ENCODE measurements around the gene HOXC6. TPM values are rescaled to one million over a fixed set of nuclear protein-coding genes. Genes with fewer than 3 reads are reported as not detected.

HOXC6 gene
- total RNA-seq, 2 donors from 2014 or later = not detected

DNA sequence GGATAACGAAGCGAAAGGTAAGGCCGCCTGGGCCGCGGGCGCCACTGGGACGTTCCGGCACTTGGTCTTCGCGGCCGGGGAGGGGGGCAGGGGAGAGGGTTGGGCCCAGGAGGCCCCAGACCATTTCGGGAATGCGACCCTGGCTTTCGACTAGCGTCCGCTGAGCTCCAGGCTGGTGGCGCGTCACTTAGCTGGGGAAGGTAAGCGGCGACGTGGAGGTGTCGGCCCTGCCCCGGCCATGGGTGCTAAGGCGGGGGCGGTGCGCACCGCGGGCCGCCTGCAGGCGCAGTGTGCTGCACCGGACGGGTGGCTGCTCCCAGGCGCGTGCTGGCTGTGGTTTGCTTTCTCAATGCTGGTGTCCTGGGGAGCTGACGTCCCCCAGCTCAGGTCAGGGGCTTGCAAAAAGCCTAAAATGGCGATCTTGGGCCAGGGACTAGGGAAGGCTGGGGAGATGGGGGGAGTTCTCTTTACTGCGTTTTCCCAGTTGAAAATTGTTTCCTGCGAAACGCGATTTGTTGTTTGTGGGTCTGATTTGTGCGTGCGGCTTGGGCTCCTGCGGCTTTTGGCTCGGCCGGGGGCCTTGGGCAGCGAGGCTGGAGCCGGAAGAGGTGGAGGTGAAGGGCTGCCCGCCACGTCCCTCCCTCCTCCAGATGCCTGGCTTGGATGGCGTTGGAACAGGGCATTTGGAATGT lies 42.1 kb upstream of the HOXC6 start:
- H3K4me3 Mint-ChIP-seq = peak overlapping the region; percentile 82
- DNase-seq (no peak), ATAC-seq (no peak)
- peaks cover 4% of the 10 kb centered on the region for H3K36me3 Mint-ChIP-seq (ENCODE audit: low read depth)
- H3K9me3 ChIP-seq (ENCODE audit: control insufficient read depth, low read length, poor library complexity, severe bottlenecking) = no peaks in the 10 kb centered on the region
- H3K4me1 Mint-ChIP-seq = peaks cover 42% of the 10 kb centered on the region
- H3K27ac Mint-ChIP-seq = peak overlapping the region; percentile 80
- H3K27me3 Mint-ChIP-seq = peaks cover 91% of the 10 kb centered on the region

DNA sequence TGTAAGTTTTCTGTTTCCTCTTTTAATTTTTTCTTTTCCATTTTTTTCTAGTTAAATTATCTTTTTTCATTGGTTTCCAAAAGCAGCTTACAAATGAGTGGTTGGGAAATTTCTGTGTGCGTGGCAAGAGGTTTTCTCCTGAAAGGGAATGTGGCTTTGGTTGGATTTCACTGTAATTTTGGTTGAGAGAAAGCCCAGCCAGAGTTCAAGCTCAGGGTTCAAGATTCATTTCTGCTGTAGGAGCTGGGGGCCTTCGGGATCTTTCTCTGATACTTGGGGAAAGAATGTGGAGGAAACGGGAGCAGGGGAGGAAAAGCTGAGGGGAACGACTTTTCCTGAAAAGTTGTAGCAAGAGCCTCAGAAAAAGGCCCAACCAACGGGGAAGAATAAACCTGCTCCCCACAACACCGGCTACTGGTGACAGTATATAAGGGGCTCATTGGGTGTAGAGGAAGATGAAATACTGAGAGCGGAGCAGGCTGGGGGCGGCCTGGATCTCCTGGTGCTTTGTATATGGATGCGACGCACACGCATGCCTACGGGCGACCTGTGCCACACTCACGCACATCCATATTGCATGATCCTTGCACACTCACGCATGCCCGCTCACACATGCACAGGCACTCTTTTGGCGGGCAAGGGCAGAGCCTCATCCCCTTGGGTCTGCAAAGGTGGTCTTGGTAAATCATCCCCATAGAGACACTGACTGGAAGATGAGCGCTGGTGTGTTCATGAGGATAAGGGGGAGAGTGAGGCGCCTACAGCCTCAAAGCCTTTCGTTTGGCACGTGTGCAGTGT lies 41.4 kb upstream of the HOXC6 start:
- Mint-ChIP-seq H3K4me1 (peaks cover 43% of the 10 kb centered on the region), H3K36me3 (ENCODE audit: low read depth) (peaks cover 4% of the 10 kb centered on the region), H3K27me3 (peaks cover 91% of the 10 kb centered on the region), H3K27ac (peak overlapping the region; percentile 53), H3K4me3 (peak overlapping the region; percentile 7)
- H3K9me3 ChIP-seq (ENCODE audit: control insufficient read depth, low read length, poor library complexity, severe bottlenecking) = no peaks in the 10 kb centered on the region
- DNase-seq (no peak), ATAC-seq (no peak)

DNA sequence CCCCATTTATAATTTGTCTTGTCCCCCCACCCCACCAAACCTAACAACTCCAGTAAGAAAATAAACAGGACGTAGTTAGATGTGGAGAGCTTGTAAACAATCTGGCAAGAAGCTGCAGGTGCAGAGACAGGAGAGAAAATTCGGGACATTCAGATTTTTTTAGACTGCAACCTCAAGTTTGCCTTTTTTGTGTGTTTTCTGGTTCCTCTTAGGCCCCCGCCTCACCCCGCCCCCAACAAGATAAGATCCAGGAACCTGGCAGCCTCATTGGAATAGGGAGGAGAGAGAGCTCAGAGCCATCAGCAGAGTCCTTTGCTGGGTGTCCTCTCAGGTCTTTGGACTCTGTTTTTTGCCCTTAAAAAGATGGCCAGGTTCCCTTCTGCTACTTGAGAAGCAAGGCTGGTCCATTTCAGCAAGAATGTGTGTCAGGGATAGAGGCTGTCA lies 40.4 kb upstream of the HOXC6 start:
- H3K36me3 Mint-ChIP-seq (ENCODE audit: low read depth) = peaks cover 4% of the 10 kb centered on the region
- no peak for DNase-seq
- H3K4me3 Mint-ChIP-seq = no peak overlapping the region
- H3K27me3 Mint-ChIP-seq = peaks cover 90% of the 10 kb centered on the region
- no peak overlapping the region for H3K27ac Mint-ChIP-seq
- H3K4me1 Mint-ChIP-seq = peaks cover 43% of the 10 kb centered on the region
- ATAC-seq = no peak
- no peaks in the 10 kb centered on the region for H3K9me3 ChIP-seq (ENCODE audit: control insufficient read depth, low read length, poor library complexity, severe bottlenecking)

DNA sequence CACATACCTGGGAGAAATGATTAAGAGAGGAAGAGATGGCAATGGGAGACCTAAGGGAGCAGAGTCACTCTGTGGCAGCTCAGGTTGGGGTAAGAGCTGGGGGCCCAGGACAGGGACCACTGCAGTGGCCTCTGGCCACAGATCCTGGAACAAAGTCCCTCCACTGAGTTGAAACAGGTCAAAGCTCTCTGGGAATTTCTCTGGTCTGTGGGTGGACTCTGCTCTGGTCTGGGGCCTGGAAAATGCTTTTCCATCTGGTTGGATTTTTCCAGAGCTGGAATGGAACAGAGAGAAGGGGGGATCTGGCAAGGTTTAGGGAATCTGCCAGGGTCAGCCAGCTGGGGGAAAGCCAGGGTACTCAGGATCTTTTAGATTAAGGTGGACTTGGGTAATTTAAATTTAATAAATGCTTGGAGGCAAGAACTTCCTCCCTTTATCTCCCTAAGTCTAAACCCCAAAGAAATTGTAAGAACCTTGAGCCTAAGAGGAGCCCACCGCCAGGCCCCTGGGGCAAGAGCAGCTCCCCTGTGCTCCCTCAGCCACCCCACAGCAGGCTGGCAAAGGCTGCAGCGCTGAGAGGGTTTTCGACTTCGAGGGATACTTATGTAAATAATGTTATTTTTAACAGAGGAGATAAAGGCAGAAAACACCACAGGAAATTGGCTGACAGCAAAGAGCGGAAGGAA lies 39.6 kb upstream of the HOXC6 start:
- peaks cover 89% of the 10 kb centered on the region for H3K27me3 Mint-ChIP-seq
- peaks cover 4% of the 10 kb centered on the region for H3K36me3 Mint-ChIP-seq (ENCODE audit: low read depth)
- no peak overlapping the region for H3K27ac Mint-ChIP-seq
- H3K4me1 Mint-ChIP-seq = peaks cover 43% of the 10 kb centered on the region
- H3K4me3 Mint-ChIP-seq = peak overlapping the region; percentile 55
- no peaks in the 10 kb centered on the region for H3K9me3 ChIP-seq (ENCODE audit: control insufficient read depth, low read length, poor library complexity, severe bottlenecking)
- DNase-seq = no peak
- no peak for ATAC-seq

DNA sequence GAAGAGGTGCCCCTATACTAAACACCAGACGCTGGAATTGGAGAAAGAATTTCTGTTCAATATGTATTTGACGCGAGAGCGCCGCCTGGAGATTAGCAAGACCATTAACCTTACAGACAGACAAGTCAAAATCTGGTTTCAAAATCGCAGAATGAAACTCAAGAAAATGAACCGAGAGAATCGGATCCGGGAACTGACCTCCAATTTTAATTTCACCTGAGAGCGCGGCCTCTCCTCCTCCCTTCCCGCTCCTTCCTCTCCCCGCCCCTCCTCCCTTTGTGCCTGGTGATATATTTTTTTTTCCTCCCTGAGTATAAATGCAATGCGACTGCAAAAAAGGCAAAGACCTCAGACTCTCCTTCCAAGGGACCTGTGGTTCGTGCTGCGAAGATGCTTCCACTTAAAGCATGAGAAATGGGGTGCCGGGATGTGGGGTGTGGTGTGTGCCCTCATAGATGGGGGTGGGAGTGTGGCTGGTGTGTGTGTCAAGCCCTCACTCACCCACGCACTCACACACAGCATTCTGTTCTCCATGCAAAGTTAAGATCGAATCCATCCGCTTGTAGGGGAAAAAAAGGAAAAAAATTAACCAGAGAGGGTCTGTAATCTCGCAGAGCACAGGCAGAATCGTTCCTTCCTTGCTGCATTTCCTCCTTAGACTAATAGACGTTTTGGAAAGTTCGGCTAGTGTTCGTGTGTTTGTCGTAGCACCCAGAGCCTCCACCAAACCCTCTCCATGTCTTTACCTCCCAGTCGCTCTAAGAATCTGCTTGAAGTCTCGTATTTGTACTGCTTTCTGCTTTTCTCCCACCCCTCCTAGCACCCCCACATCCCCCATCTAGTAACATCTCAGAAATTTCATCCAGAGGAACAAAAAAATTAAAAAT lies 38.8 kb upstream of the HOXC6 start:
- Mint-ChIP-seq H3K27me3 (peaks cover 90% of the 10 kb centered on the region), H3K27ac (peak overlapping the region; percentile 77), H3K4me1 (peaks cover 45% of the 10 kb centered on the region), H3K36me3 (ENCODE audit: low read depth) (peaks cover 4% of the 10 kb centered on the region), H3K4me3 (peak overlapping the region; percentile 55)
- H3K9me3 ChIP-seq (ENCODE audit: control insufficient read depth, low read length, poor library complexity, severe bottlenecking) = no peaks in the 10 kb centered on the region
- DNase-seq = no peak
- ATAC-seq = no peak

DNA sequence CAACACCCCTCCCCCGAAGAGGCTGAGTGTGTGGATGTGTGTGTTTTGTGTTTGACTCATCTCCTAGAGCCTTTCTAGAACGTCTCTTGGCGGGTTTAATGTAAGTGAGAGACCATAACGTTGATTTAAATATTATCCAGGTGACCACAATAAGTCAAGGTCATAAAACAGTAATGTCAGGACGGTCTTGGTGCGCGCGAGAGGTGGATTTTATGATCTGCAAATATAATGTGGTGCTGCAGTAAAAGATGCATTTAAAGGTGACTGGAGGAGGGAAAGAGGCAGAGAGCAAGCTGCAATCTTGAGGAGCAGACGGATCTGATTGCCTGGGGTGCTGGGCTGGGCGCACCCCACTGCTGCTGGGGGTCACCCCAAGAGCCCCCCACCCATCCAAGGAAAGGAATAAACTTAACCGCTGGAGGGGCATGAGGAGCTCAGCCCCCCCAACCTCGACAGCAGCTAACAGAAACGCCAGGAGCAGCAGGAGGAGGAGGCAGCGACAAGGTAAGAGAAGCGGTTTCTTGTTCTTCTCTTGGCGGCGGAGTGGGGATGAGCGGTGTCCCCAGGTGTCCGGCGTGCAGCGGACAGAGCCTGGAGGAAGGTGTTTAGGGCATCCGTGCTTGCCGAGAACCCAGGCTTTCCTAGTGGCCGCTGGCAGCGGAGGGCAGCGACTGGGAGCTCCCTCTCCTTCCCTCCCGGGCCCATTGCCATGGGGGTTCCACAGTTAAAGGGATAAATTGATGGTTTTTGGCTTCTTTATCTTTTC lies 37.7 kb upstream of the HOXC6 start:
- Mint-ChIP-seq H3K4me3 (peak overlapping the region; percentile 71), H3K4me1 (peaks cover 42% of the 10 kb centered on the region), H3K27me3 (peaks cover 94% of the 10 kb centered on the region), H3K36me3 (ENCODE audit: low read depth) (peaks cover 4% of the 10 kb centered on the region), H3K27ac (peak overlapping the region; percentile 77)
- ATAC-seq (no peak), DNase-seq (no peak)
- no peaks in the 10 kb centered on the region for H3K9me3 ChIP-seq (ENCODE audit: control insufficient read depth, low read length, poor library complexity, severe bottlenecking)

DNA sequence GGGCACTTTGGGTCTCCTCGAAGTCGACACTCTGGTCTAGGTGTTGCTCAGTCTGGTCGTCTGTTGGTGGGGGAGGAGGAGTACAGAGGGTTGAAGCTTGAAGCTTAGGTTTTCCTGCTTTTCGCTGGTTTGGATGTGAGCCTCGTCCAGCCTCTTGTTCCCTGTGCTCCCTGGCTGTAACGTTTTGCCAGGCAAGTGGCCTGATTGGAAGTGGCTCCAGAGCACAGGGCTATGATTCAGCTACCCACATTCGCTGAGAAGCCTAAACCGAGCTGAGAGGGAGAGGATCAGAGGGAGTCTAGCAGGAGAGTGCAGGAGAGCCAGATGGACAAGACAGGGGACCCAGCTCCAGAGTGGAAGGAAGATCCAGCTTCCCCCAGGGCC lies 37.2 kb upstream of the HOXC6 start:
- no peak for ATAC-seq
- Mint-ChIP-seq H3K4me1 (peaks cover 45% of the 10 kb centered on the region), H3K4me3 (no peak overlapping the region), H3K36me3 (ENCODE audit: low read depth) (peaks cover 4% of the 10 kb centered on the region), H3K27me3 (peaks cover 96% of the 10 kb centered on the region), H3K27ac (no peak overlapping the region)
- no peaks in the 10 kb centered on the region for H3K9me3 ChIP-seq (ENCODE audit: control insufficient read depth, low read length, poor library complexity, severe bottlenecking)
- DNase-seq = no peak

DNA sequence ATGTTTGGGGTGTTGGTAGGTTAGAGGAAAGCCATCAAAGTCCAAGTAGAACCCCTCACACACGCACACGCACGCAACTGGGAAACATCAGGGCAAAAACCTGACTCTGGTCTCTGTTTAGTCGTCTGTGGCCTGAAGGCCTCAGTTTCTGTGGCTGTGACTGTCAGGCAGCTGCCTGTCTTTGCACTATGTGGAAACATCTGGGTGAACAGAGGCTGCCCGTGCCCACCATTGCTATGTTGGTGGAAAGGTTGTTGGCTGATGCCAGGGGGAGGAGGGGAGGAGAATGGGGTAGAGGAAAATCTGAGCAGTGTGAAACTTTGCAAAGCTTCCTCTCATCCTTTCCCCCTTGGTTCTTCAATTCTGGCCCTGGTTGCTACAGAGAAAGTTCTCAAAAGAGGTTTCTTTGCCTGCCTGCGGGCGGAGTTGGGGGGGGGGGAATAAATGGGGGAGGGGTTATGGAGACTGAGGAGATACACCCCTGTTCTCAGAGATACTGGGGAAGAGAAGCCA lies 35.8 kb upstream of the HOXC6 start:
- no peaks in the 10 kb centered on the region for H3K9me3 ChIP-seq (ENCODE audit: control insufficient read depth, low read length, poor library complexity, severe bottlenecking)
- Mint-ChIP-seq H3K4me1 (peaks cover 45% of the 10 kb centered on the region), H3K4me3 (no peak overlapping the region), H3K27me3 (peaks cover 94% of the 10 kb centered on the region), H3K36me3 (ENCODE audit: low read depth) (peaks cover 4% of the 10 kb centered on the region), H3K27ac (no peak overlapping the region)
- no peak for DNase-seq
- no peak for ATAC-seq

DNA sequence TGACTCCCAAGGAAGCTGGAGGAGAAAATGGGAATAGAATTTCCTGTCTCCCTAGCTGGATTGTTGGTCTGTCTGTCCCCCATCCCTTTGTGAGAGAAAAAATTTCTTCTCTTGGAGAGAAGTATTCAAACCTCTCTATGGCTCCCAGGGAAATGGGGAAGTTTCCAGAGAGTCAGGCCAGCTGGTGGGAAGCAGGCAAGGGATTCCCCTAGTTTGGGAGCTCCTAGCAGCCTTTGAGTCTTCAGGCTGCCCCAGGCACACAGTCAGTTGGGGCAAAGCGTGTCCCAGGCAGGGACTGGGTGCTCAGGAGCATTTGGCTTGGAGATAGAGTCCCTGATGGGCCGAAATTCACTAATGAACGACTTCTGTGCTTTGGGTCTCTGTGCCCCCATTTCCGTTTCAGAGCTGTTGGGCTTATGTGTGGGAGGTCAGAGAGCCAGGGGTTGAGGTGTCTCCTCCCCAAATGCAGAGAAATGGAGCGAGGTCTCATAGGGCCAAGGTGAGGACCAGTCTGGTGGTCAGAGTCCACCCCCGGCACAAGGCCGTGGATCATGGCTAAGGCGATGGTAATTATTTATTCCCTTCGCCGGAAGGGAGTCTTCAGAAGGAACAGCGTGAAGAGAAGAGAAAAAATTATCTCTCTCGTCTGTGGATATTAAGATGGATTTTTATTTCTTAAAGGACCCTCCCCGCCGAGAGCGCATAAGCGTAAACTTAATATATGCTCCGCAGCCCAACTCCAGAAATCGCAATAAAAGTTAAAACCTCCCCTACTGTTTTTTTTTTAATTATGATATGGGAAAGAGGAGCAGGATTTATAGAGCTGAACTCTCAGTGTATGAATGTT lies 34.9 kb upstream of the HOXC6 start:
- H3K27me3 Mint-ChIP-seq = peaks cover 94% of the 10 kb centered on the region
- H3K9me3 ChIP-seq (ENCODE audit: control insufficient read depth, low read length, poor library complexity, severe bottlenecking) = no peaks in the 10 kb centered on the region
- peaks cover 8% of the 10 kb centered on the region for H3K36me3 Mint-ChIP-seq (ENCODE audit: low read depth)
- peak overlapping the region; percentile 49 for H3K4me3 Mint-ChIP-seq
- peak overlapping the region; percentile 0 for H3K27ac Mint-ChIP-seq
- no peak for ATAC-seq
- peaks cover 46% of the 10 kb centered on the region for H3K4me1 Mint-ChIP-seq
- no peak for DNase-seq

DNA sequence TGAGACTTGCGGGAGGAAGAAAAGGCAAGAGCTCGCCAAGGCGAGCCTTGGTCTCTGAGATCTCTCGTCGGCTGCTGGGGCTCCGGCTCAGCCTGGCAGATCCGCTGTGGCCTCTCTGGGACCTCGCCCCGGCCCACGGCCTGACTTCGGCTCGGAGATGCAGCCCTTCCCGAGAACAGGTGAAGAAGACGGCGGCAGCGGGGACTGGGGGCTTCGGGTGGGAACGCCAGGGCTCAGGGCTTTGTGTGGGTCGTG lies 34.3 kb upstream of the HOXC6 start:
- Mint-ChIP-seq H3K27ac (peak overlapping the region; percentile 0), H3K36me3 (ENCODE audit: low read depth) (peaks cover 8% of the 10 kb centered on the region), H3K4me1 (peaks cover 45% of the 10 kb centered on the region), H3K4me3 (peak overlapping the region; percentile 49), H3K27me3 (peaks cover 94% of the 10 kb centered on the region)
- DNase-seq (no peak), ATAC-seq (no peak)
- no peaks in the 10 kb centered on the region for H3K9me3 ChIP-seq (ENCODE audit: control insufficient read depth, low read length, poor library complexity, severe bottlenecking)

DNA sequence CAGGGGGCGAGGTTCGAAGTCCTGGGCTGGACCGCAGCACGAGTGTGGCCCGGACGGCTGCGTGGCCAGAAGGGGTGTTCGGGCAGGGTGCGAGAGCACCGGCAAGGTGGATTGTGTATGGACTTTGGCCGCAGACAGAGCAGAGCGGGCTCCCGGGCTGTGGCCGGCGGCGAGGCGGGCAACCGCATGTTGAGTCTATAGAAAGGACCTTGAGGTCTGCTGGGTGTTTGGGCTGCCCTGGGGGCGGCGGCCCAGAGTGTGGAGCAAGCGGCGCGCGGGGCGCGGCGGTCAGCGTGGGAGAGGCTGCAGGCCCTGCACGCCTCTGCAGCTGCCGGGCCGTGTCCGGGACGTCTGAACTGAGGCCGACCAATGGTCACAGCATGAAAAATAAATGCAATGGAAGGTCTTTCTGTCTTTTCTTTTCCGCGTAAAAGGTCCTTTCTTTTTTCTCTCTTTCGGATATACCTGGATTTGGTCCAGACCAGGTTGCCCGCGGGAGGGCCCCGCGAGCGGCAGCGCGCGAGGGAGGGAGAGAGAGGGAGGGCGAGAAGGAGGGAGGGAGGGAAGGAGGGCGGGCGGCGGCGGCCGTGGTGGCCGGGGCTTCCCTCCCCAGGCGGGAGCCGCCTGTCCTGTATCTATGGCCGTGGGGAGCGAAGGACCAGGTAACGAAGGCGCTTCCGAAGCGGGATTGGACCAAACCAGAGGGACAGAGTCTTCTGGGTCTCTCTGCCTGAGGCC lies 33.8 kb upstream of the HOXC6 start:
- no peaks in the 10 kb centered on the region for H3K9me3 ChIP-seq (ENCODE audit: control insufficient read depth, low read length, poor library complexity, severe bottlenecking)
- Mint-ChIP-seq H3K27me3 (peaks cover 92% of the 10 kb centered on the region), H3K36me3 (ENCODE audit: low read depth) (peaks cover 8% of the 10 kb centered on the region), H3K4me1 (peaks cover 41% of the 10 kb centered on the region), H3K4me3 (peak overlapping the region; percentile 93), H3K27ac (peak overlapping the region; percentile 0)
- ATAC-seq (no peak), DNase-seq (no peak)

All from T-helper 17 cell (primary cell).